ENCODE data around the gene CACNG6. TPM values are rescaled to one million over a fixed set of nuclear protein-coding genes. Genes with fewer than 3 reads are reported as not detected.

The CACNG6 gene
- total and polyA plus RNA-seq, 2 experiments from 2014 or later, result not detected

DNA sequence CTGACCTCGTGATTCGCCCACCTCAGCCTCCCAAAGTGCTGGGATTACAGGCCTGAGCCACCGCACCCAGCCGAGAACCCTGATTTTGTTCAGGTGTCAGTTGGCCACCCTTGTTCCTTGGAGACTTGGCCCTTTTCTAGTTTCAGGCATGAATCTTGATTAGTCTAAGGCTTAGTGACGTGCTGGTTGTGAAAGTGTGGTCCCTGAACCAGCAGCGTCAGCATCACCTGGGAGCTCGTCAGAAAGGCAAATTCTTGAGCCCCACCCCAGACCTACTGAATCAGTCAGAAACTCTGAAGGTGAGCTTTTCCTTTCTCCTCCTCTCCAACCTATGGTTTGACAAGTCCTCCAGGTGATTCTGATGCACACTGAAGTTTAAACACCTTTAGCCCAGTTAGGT lies 35.2 kb downstream of the CACNG6 start:
- no peaks in the 10 kb centered on the region for H3F3A ChIP-seq (ENCODE audit: insufficient read depth)
- H3K27ac ChIP-seq, result no peak overlapping the region
- no peak overlapping the region for H3K4me2 ChIP-seq (ENCODE audit: unreplicated experiment)
- H4K20me1 ChIP-seq (ENCODE audit: insufficient read depth), result no peaks in the 10 kb centered on the region
- no peaks in the 10 kb centered on the region for H3K9me2 ChIP-seq (ENCODE audit: insufficient read depth)
- H3K4me1 ChIP-seq (ENCODE audit: insufficient read depth), result no peaks in the 10 kb centered on the region
- TF ChIP-seq EZH2phosphoT487 (IDR thresholded peaks at IDR 0.05; ENCODE audit: insufficient read depth, low read depth), result no peak
- no peak for TF ChIP-seq EZH2 (IDR thresholded peaks at IDR 0.05; ENCODE audit: insufficient read depth, poor library complexity, severe bottlenecking)
- H3K36me3 ChIP-seq (ENCODE audit: low read depth), result no peaks in the 10 kb centered on the region
- no peak overlapping the region for H3K4me3 ChIP-seq
- H2AFZ ChIP-seq, result no peak overlapping the region
- no peak overlapping the region for H3K9ac ChIP-seq
- no peak for DNase-seq
- H3K27me3 ChIP-seq (replicated peaks; ENCODE audit: insufficient read depth), result no peaks in the 10 kb centered on the region
- in situ Hi-C loops (cut with MboI), result loop anchor here (5.0 kb wide), 1 partner anchor 219 kb away; no protein-coding TSS in a partner anchor
- H3K9me3 ChIP-seq (ENCODE audit: low read depth), result no peaks in the 10 kb centered on the region
- WGBS, 2 experiments (ENCODE audit: low coverage in 1 of 2, low lambda C conversion rate in 2 of 2, missing lambda C conversion rate in 2 of 2), result 58 to 64% methylated on average over 7 of the region's 7 CpGs
- H3K79me2 ChIP-seq (ENCODE audit: insufficient read depth), result no peaks in the 10 kb centered on the region

DNA sequence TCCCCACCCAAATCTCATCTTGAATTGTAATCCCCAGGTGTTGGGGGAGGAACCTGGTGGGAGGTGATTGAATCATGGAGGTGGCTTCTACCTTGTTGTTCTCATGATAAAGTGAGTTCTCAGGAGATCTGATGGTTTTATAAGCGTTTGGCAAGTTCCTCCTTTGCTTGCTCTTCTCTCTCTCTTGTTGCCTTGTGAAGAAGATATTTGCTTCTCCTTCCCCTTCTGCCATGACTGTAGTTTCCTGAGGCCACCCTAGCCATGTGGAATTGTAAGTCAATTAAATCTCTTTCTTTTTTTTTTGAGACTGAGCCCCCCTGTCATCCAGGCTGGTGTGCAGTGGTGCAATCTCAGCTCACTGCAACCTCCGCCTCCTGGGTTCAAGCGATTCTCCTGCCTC lies 37.9 kb downstream of the CACNG6 start:
- Histone ChIP-seq H3K36me3 (ENCODE audit: low read depth) (no peaks in the 10 kb centered on the region), H3K9me2 (ENCODE audit: insufficient read depth) (no peaks in the 10 kb centered on the region), H3K4me1 (ENCODE audit: insufficient read depth) (no peaks in the 10 kb centered on the region), H3K9ac (no peak overlapping the region), H3K27me3 (replicated peaks; ENCODE audit: insufficient read depth) (no peaks in the 10 kb centered on the region), H3K4me3 (no peak overlapping the region), H3K79me2 (ENCODE audit: insufficient read depth) (no peaks in the 10 kb centered on the region), H3F3A (ENCODE audit: insufficient read depth) (no peaks in the 10 kb centered on the region), H3K4me2 (ENCODE audit: unreplicated experiment) (no peak overlapping the region), H3K9me3 (ENCODE audit: low read depth) (no peaks in the 10 kb centered on the region), H4K20me1 (ENCODE audit: insufficient read depth) (no peaks in the 10 kb centered on the region), H3K27ac (no peak overlapping the region), H2AFZ (no peak overlapping the region)
- in situ Hi-C loops (cut with MboI), result loop anchor here (5.0 kb wide), 1 partner anchor 222 kb away; no protein-coding TSS in a partner anchor
- DNase-seq, result no peak
- 67 to 70% methylated on average over 3 of the region's 3 CpGs for WGBS, 2 experiments (ENCODE audit: low coverage in 1 of 2, low lambda C conversion rate in 2 of 2, missing lambda C conversion rate in 2 of 2)
- TF ChIP-seq EZH2phosphoT487 (IDR thresholded peaks at IDR 0.05; ENCODE audit: insufficient read depth, low read depth) (no peak), EZH2 (IDR thresholded peaks at IDR 0.05; ENCODE audit: insufficient read depth, poor library complexity, severe bottlenecking) (no peak)

GRCh38 chr19:54029930-54030490 lies 38.6 kb downstream of the CACNG6 start:
- no peaks in the 10 kb centered on the region for H4K20me1 ChIP-seq (ENCODE audit: insufficient read depth)
- no peaks in the 10 kb centered on the region for H3K27me3 ChIP-seq (replicated peaks; ENCODE audit: insufficient read depth)
- TF ChIP-seq EZH2 (IDR thresholded peaks at IDR 0.05; ENCODE audit: insufficient read depth, poor library complexity, severe bottlenecking), result no peak
- TF ChIP-seq EZH2phosphoT487 (IDR thresholded peaks at IDR 0.05; ENCODE audit: insufficient read depth, low read depth), result no peak
- no peak overlapping the region for H2AFZ ChIP-seq
- H3K9me3 ChIP-seq (ENCODE audit: low read depth), result no peaks in the 10 kb centered on the region
- no peak overlapping the region for H3K9ac ChIP-seq
- H3K4me2 ChIP-seq (ENCODE audit: unreplicated experiment), result no peak overlapping the region
- H3K27ac ChIP-seq, result no peak overlapping the region
- peak; percentile 71 for DNase-seq
- H3F3A ChIP-seq (ENCODE audit: insufficient read depth), result peaks cover 2% of the 10 kb centered on the region; the same call in 1 of the 2 replicates
- H3K79me2 ChIP-seq (ENCODE audit: insufficient read depth), result no peaks in the 10 kb centered on the region
- H3K4me3 ChIP-seq, result no peak overlapping the region
- H3K9me2 ChIP-seq (ENCODE audit: insufficient read depth), result no peaks in the 10 kb centered on the region
- H3K36me3 ChIP-seq (ENCODE audit: low read depth), result no peaks in the 10 kb centered on the region
- 18 to 36% methylated on average over 7 to 9 of the region's 9 CpGs for WGBS, 2 experiments (ENCODE audit: low coverage in 1 of 2, low lambda C conversion rate in 2 of 2, missing lambda C conversion rate in 2 of 2)
- peaks cover 2% of the 10 kb centered on the region; the same call in 1 of the 2 replicates for H3K4me1 ChIP-seq (ENCODE audit: insufficient read depth)
- in situ Hi-C loops (cut with MboI), result loop anchor here (5.0 kb wide), 1 partner anchor 223 kb away; no protein-coding TSS in a partner anchor

GRCh38 chr19:54030895-54031586 lies 39.6 kb downstream of the CACNG6 start:
- Histone ChIP-seq H4K20me1 (ENCODE audit: insufficient read depth) (no peaks in the 10 kb centered on the region), H2AFZ (peak overlapping the region; percentile 48)

More at GRCh38 chr19:54030895-54031586, 39.6 kb downstream of the CACNG6 start:
- Histone ChIP-seq H3K9me3 (ENCODE audit: low read depth) (no peaks in the 10 kb centered on the region), H3K27me3 (replicated peaks; ENCODE audit: insufficient read depth) (no peaks in the 10 kb centered on the region), H3K9me2 (ENCODE audit: insufficient read depth) (no peaks in the 10 kb centered on the region), H3K4me2 (ENCODE audit: unreplicated experiment) (peak overlapping the region; percentile 67), H3F3A (ENCODE audit: insufficient read depth) (peaks cover 9% of the 10 kb centered on the region), H3K27ac (no peak overlapping the region), H3K9ac (peak overlapping the region; percentile 6; the same call in 1 of the 2 replicates), H3K4me3 (peak overlapping the region; percentile 52), H3K4me1 (ENCODE audit: insufficient read depth) (peaks cover 9% of the 10 kb centered on the region), H3K79me2 (ENCODE audit: insufficient read depth) (no peaks in the 10 kb centered on the region), H3K36me3 (ENCODE audit: low read depth) (no peaks in the 10 kb centered on the region)
- no peak for TF ChIP-seq EZH2 (IDR thresholded peaks at IDR 0.05; ENCODE audit: insufficient read depth, poor library complexity, severe bottlenecking)
- no peak for TF ChIP-seq EZH2phosphoT487 (IDR thresholded peaks at IDR 0.05; ENCODE audit: insufficient read depth, low read depth)
- DNase-seq, result peak; percentile 50
- in situ Hi-C loops (cut with MboI), result no loop called here
- 40 to 44% methylated on average over 13 of the region's 13 CpGs for WGBS, 2 experiments (ENCODE audit: low coverage in 1 of 2, low lambda C conversion rate in 2 of 2, missing lambda C conversion rate in 2 of 2)
